GM12892 (cell line): Measurements from ENCODE around the gene NAALADL2.
"Not testable (repeated sequence)": the region's sequence is repeated elsewhere in the genome, so short reads cannot be mapped to it uniquely, and the experiment has no call there.

ENCODE experiments used
- DNase-seq: peaks from one replicate; pipeline ENCODE4 v3.0.0; 2011; ENCODE audit not compliant: insufficient read length
- FAIRE-seq: peaks from 2 replicates; lab custom pipeline; 2011; peaks lifted over from hg19 to GRCh38; lab: Jason Lieb, UNC
- POLR2A ChIP-seq: IDR thresholded peaks from 2 replicates; pipeline ENCODE4 v1.6.1; 2011; ENCODE audit warnings: low read depth, low read length, control low read depth
- POLR2AphosphoS5 ChIP-seq: IDR thresholded peaks from 2 replicates; pipeline ENCODE4 v1.6.1; 2011; ENCODE audit warnings: low read depth, low read length, control low read depth
- TAF1 ChIP-seq: IDR thresholded peaks from 2 replicates; pipeline ENCODE4 v1.6.1; 2011; ENCODE audit warnings: low read depth, mild to moderate bottlenecking, control low read depth, low read length, borderline replicate concordance

Gene NAALADL2

DNA sequence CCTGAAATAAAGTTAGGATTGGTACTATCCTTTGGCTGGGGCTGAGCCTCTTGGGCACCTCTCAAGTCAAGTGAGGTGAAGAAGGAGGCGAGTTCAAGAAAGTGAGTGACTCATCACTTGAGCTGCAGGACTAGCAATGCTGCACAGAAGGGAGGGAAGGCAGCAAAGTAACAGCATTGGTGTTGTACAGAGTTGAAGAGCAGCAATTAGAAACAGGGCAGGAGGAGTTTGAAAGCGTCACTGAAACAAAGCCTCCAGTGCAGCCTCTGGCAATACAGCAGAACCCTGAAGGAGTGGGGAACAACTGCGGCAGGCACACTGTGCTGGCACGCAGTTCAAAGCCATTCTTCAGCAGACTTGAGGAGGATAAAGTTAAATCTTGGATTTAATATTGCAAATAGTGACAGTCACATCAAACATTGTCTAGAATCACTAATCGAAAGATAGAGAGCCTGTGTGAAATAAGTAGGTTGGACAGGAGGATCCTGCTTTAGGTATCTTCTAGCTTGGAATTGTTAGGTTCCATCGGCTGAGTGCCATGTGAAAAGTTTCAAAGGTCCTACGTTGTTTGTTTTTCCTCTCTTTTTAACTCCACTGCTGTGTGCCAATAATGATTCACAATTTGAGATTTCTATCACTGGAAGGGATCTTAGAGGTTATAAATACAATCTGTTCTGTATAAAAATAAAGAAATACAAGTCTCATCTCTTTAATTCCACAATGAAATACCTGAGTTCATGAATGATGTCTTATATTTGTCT is 479.8 kb downstream of the NAALADL2 start:
- DNase-seq, result no peak
- TF ChIP-seq TAF1 (no peak), POLR2AphosphoS5 (no peak), POLR2A (no peak)
- FAIRE-seq, result peak; percentile 61

DNA sequence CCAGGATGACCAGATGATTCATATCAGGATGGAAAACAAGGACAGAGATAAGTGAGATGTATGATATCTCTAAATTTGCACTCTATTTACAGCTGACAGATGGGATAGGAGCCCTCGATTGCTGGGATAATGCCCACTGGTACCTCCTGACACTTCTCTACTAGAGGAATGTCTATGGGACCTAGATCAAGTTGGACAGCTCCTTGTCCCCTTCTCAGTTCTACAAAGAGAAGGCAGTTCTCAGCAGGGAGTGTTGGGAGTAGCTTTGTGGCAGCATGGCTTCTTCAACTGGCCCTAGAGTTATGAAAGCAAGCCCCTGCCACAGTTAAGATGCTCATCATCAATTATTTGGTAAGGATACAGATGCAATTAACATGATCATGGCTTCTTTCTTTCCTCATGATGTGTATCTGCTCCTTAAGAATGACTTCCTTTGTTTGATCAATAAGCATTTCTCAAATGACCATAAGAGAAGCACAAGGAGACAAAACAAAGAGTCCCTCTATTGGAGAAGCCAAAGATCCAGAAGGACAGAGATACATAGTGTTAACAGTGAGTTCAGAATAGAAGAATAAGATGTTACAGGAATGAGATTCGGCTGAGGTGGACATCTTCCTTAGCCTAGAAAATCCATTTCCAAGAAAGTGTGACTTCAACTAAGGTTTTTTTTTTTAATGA is 481.3 kb downstream of the NAALADL2 start:
- DNase-seq (no peak), FAIRE-seq (no peak)
- TF ChIP-seq POLR2A, result no peak
- no peak for TF ChIP-seq POLR2AphosphoS5
- TF ChIP-seq TAF1, result no peak

- no peak for FAIRE-seq
- DNase-seq, result no peak
- no peak for TF ChIP-seq POLR2AphosphoS5
Observed at GRCh38 chr3:175342196-175342595, 483.1 kb downstream of the NAALADL2 start.

- no peak for TF ChIP-seq POLR2AphosphoS5
- TF ChIP-seq TAF1, result no peak
- TF ChIP-seq POLR2A, result no peak
- no peak for FAIRE-seq
- no peak for DNase-seq
Observed at GRCh38 chr3:175343946-175344345, 484.8 kb downstream of the NAALADL2 start.

GRCh38 chr3:175346573-175347356 is 487.6 kb downstream of the NAALADL2 start:
- no peak for DNase-seq
- no peak for TF ChIP-seq POLR2AphosphoS5
- FAIRE-seq, result no peak

GRCh38 chr3:175349168-175349567 is 490.0 kb downstream of the NAALADL2 start:
- no peak for TF ChIP-seq TAF1
- no peak for TF ChIP-seq POLR2A
- no peak for TF ChIP-seq POLR2AphosphoS5
- FAIRE-seq (no peak), DNase-seq (no peak)

DNA sequence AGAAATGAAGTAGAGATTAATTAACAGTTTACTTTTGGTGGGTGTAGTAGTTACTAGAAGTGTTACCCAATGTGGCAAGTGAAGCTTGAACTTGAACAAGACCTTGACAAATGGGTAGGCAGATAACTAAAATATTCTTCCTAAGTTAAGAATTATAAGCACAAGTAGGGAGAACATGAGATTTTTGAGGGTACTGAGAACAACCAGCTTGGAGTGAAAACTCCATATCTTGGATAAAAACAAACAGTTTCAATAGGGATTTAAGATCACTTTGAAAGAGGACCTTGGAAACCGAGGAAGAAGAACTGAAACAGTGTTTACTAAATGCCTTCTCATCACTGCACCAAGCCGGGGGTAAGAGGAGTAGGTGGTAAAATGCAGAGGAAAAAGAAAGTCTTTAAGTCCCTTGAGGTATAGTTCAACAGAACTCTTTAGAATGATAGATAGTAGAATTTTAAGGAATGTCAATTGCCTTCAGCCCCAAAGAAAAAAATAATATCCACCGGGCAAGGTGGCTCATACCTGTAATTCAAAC is 496.7 kb downstream of the NAALADL2 start:
- no peak for FAIRE-seq

GRCh38 chr3:175356899-175357324 is 497.8 kb downstream of the NAALADL2 start:
- DNase-seq (no peak), FAIRE-seq (no peak)
- TF ChIP-seq TAF1 (no peak), POLR2A (no peak), POLR2AphosphoS5 (no peak)

More for the DNA sequence above, 496.7 kb downstream of the NAALADL2 start:
- no peak for DNase-seq
- TF ChIP-seq TAF1, result no peak
- TF ChIP-seq POLR2AphosphoS5, result no peak
- TF ChIP-seq POLR2A, result no peak

DNA sequence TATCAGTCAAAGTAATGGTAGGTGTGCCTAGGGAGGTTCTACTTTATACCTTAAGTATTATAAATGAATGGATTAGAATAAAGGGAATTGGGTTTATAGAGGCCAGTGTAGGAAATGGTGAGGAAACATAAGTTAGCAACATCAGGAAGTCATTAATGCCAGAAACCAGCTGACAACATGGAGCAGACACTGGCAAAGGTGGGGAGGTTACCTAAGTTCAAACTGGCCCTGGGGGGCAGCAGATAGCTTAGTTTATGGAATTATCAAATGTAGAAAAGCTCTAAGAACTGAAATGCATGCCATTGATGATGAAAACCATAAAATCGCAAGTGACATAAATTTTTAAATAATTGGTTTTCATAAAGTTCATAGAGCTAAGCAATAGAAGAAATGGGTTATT is 498.6 kb downstream of the NAALADL2 start:
- DNase-seq (no peak), FAIRE-seq (no peak)

DNA sequence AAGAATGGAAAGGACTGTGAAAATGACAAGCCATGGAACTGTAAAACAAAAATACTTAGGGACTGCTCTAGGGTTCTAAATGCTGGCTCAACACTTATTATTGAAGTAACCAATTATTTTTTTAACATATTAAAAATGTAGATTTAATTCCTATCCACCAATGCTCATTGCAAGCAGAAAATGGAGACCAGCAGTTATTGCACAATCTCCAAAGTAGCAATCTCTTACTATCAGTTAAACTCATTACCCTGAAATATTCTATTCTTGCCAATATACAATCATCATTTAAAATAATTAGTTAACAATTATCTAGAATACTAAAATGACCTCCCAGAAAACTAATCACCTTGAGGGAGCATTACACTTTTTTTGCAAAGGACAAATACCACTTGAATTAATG is 499.8 kb downstream of the NAALADL2 start:
- FAIRE-seq, result no peak
- no peak for TF ChIP-seq POLR2AphosphoS5
- no peak for TF ChIP-seq TAF1
- no peak for TF ChIP-seq POLR2A
- DNase-seq, result no peak

More for the DNA sequence above, 498.6 kb downstream of the NAALADL2 start:
- TF ChIP-seq TAF1, result no peak
- TF ChIP-seq POLR2AphosphoS5, result no peak
- TF ChIP-seq POLR2A, result no peak

DNA sequence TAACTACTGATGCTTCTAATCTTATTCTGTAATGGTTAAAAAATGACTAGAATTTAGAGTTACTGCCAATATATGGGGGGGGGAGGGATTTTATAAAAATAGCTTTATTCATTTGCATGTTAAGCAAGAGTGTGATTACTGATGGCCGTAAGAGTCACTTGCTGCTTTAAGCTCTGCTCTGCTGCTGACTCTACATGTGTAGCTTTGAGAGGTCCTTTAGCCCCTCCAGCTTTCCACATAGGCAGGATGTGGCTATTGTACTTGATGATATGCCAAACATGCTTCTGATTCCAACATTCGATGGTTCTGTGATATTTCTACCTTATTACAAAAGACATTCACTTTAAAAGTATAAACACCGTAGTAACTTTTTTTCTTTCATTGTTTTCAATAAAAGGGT is 511.3 kb downstream of the NAALADL2 start:
- FAIRE-seq, DNase-seq: not testable (repeated sequence)

DNA sequence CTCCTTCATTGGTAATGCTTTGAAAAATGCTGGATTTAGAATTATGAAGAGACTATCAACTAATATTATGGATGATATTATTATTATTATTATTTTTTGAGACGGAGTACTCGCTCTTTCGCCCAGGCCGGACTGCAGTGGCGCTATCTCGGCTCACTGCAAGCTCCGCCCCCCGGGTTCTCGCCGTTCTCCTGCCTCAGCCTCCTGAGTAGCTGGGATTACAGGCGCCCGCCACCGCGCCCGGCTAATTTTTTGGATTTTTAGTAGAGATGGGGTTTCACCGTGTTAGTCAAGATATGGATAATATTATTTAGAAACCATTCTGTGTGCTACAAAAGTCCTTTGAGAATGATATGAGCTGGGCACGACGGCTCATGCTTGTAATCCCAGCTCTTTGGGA is 512.1 kb downstream of the NAALADL2 start:
- not testable (repeated sequence) for FAIRE-seq, DNase-seq
